HG02798 (cell line): Measurements from ENCODE around the gene RABEP1.

Experiments
- ATAC-seq: cut with Tn5 transposase; IDR thresholded peaks from one replicate; pipeline ENCODE4 v1.9.1; 2021; ENCODE audit warnings: mild to moderate bottlenecking; ENCODE audit not compliant: unreplicated experiment, poor library complexity

Gene RABEP1

GRCh38 chr17:5355421-5356129 is 73.5 kb downstream of the RABEP1 start:
- ATAC-seq: no peak

- ATAC-seq: no peak
Observed at GRCh38 chr17:5361426-5361825, 79.3 kb downstream of the RABEP1 start.

- no peak for ATAC-seq
Observed at GRCh38 chr17:5362162-5362811, 80.2 kb downstream of the RABEP1 start.

GRCh38 chr17:5364156-5364555 is 82.1 kb downstream of the RABEP1 start:
- ATAC-seq: no peak

GRCh38 chr17:5364696-5365095 is 82.6 kb downstream of the RABEP1 start:
- ATAC-seq: no peak

GRCh38 chr17:5365831-5366230 is 83.7 kb downstream of the RABEP1 start:
- no peak for ATAC-seq

- ATAC-seq: no peak
Observed at GRCh38 chr17:5370411-5370810, 88.3 kb downstream of the RABEP1 start.

- ATAC-seq: no peak
Observed at GRCh38 chr17:5373112-5373511, 91.0 kb downstream of the RABEP1 start.

- no peak for ATAC-seq
Observed at GRCh38 chr17:5378566-5379207, 96.6 kb downstream of the RABEP1 start.

GRCh38 chr17:5379351-5380107 is 97.4 kb downstream of the RABEP1 start:
- no peak for ATAC-seq

GRCh38 chr17:5380491-5381135 is 98.5 kb downstream of the RABEP1 start:
- no peak for ATAC-seq

- no peak for ATAC-seq
Observed at GRCh38 chr17:5381542-5381941, 99.5 kb downstream of the RABEP1 start.

GRCh38 chr17:5391678-5392077 is 109.6 kb downstream of the RABEP1 start:
- no peak for ATAC-seq

GRCh38 chr17:5396612-5397011 is 114.5 kb downstream of the RABEP1 start:
- no peak for ATAC-seq

GRCh38 chr17:5399767-5400166 is 117.7 kb downstream of the RABEP1 start:
- ATAC-seq: no peak

GRCh38 chr17:5405400-5405799 is 123.3 kb downstream of the RABEP1 start:
- no peak for ATAC-seq

GRCh38 chr17:5408186-5408585 is 126.1 kb downstream of the RABEP1 start:
- no peak for ATAC-seq

GRCh38 chr17:5410594-5411272 is 128.6 kb downstream of the RABEP1 start:
- ATAC-seq: no peak

GRCh38 chr17:5413682-5414081 is 131.6 kb downstream of the RABEP1 start:
- ATAC-seq: no peak

- no peak for ATAC-seq
Observed at GRCh38 chr17:5416901-5417300, 134.8 kb downstream of the RABEP1 start.
